KMS-11 (cell line): Measurements from ENCODE around the gene SMARCE1.
A peak's percentile ranks its signal among the peaks of the same experiment; 100 is the strongest.

ENCODE experiments used
- H2AFZ ChIP-seq: fragments of 200-600 bp; sonication (generic); 2 replicates; pipeline ENCODE4 v1.6.1; 2016; ENCODE audit warnings: antibody characterized with exemption, mixed run types, low read depth
- H3K27ac ChIP-seq: fragments of 200-600 bp; sonication (generic); 2 replicates; pipeline ENCODE4 v1.6.1; 2016; ENCODE audit warnings: mild to moderate bottlenecking, mixed run types
- H3K27me3 ChIP-seq: fragments of 200-600 bp; sonication (generic); 2 replicates; pipeline ENCODE4 v1.6.1; 2017; ENCODE audit warnings: mild to moderate bottlenecking, low read depth, mixed run types, moderate library complexity; ENCODE audit not compliant: insufficient read depth
- H3K36me3 ChIP-seq: fragments of 200-600 bp; sonication (generic); 2 replicates; pipeline ENCODE4 v1.6.1; 2017; ENCODE audit warnings: mild to moderate bottlenecking, mixed run types; ENCODE audit not compliant: insufficient read depth
- H3K4me1 ChIP-seq: fragments of 200-600 bp; sonication (generic); 2 replicates; pipeline ENCODE4 v1.6.1; 2016; ENCODE audit warnings: mild to moderate bottlenecking, low read depth, mixed run types; ENCODE audit not compliant: poor library complexity, severe bottlenecking
- H3K4me2 ChIP-seq: fragments of 200-600 bp; sonication (generic); 2 replicates; pipeline ENCODE4 v1.7.0; 2016; ENCODE audit warnings: mild to moderate bottlenecking, mixed run types
- H3K4me3 ChIP-seq: fragments of 200-600 bp; sonication (generic); IDR thresholded peaks from 2 replicates; pipeline ENCODE4 v1.6.1; 2017; ENCODE audit warnings: low read depth, low read length, mixed read lengths; ENCODE audit not compliant: insufficient read depth
- H3K79me2 ChIP-seq: fragments of 200-600 bp; sonication (generic); 2 replicates; pipeline ENCODE4 v1.6.1; 2016; ENCODE audit warnings: low read depth, mixed run types; ENCODE audit not compliant: insufficient read depth
- H3K9ac ChIP-seq: fragments of 200-600 bp; sonication (generic); 2 replicates; pipeline ENCODE4 v1.6.1; 2016; ENCODE audit warnings: mild to moderate bottlenecking, mixed run types
- H4K20me1 ChIP-seq: fragments of 200-600 bp; sonication (generic); 2 replicates; pipeline ENCODE4 v1.6.1; 2016; ENCODE audit warnings: mild to moderate bottlenecking, mixed run types; ENCODE audit not compliant: insufficient read depth
- CTCF ChIP-seq: fragments of 200-600 bp; sonication (generic); conservative IDR thresholded peaks from 2 replicates; pipeline ENCODE4 v1.6.1; 2017; ENCODE audit warnings: low read depth, mild to moderate bottlenecking, antibody characterized with exemption, low read length, moderate library complexity, mixed read lengths

SMARCE1 gene

GRCh38 chr17:40632216-40632615 lies 15.4 kb downstream of the SMARCE1 start:
- no peaks in the 10 kb centered on the region for H3K27me3 ChIP-seq
- no peaks in the 10 kb centered on the region for H4K20me1 ChIP-seq
- no peak overlapping the region for H2AFZ ChIP-seq
- no peak overlapping the region for H3K27ac ChIP-seq
- TF ChIP-seq CTCF: no peak
- no peak overlapping the region for H3K9ac ChIP-seq
- peaks cover 3% of the 10 kb centered on the region; the same call in 1 of the 2 replicates for H3K36me3 ChIP-seq
- no peak overlapping the region for H3K4me3 ChIP-seq
- H3K4me2 ChIP-seq: no peak overlapping the region
- peaks cover 46% of the 10 kb centered on the region for H3K4me1 ChIP-seq
- H3K79me2 ChIP-seq: no peaks in the 10 kb centered on the region

GRCh38 chr17:40629842-40630241 lies 17.8 kb downstream of the SMARCE1 start:
- no peak overlapping the region for H2AFZ ChIP-seq
- H3K79me2 ChIP-seq: no peaks in the 10 kb centered on the region
- H3K27ac ChIP-seq: peak overlapping the region; percentile 27; the same call in 1 of the 2 replicates
- peaks cover 70% of the 10 kb centered on the region for H3K4me1 ChIP-seq
- no peak overlapping the region for H3K9ac ChIP-seq
- peak overlapping the region; percentile 32 for H3K4me2 ChIP-seq
- no peaks in the 10 kb centered on the region; the same call in 1 of the 2 replicates for H3K36me3 ChIP-seq
- no peaks in the 10 kb centered on the region for H3K27me3 ChIP-seq
- no peak for TF ChIP-seq CTCF
- H3K4me3 ChIP-seq: no peak overlapping the region
- no peaks in the 10 kb centered on the region for H4K20me1 ChIP-seq

GRCh38 chr17:40625311-40625710 lies 22.3 kb downstream of the SMARCE1 start:
- H3K4me2 ChIP-seq: peak overlapping the region; percentile 96
- no peak for TF ChIP-seq CTCF
- H3K4me1 ChIP-seq: peaks cover 94% of the 10 kb centered on the region
- no peaks in the 10 kb centered on the region; the same call in 1 of the 2 replicates for H3K36me3 ChIP-seq
- H3K9ac ChIP-seq: peak overlapping the region; percentile 54; the same call in 1 of the 2 replicates
- H3K4me3 ChIP-seq: no peak overlapping the region
- H3K27ac ChIP-seq: peak overlapping the region; percentile 87
- no peaks in the 10 kb centered on the region for H3K27me3 ChIP-seq
- H2AFZ ChIP-seq: peak overlapping the region; percentile 12; the same call in 1 of the 2 replicates
- H3K79me2 ChIP-seq: no peaks in the 10 kb centered on the region
- H4K20me1 ChIP-seq: no peaks in the 10 kb centered on the region

DNA sequence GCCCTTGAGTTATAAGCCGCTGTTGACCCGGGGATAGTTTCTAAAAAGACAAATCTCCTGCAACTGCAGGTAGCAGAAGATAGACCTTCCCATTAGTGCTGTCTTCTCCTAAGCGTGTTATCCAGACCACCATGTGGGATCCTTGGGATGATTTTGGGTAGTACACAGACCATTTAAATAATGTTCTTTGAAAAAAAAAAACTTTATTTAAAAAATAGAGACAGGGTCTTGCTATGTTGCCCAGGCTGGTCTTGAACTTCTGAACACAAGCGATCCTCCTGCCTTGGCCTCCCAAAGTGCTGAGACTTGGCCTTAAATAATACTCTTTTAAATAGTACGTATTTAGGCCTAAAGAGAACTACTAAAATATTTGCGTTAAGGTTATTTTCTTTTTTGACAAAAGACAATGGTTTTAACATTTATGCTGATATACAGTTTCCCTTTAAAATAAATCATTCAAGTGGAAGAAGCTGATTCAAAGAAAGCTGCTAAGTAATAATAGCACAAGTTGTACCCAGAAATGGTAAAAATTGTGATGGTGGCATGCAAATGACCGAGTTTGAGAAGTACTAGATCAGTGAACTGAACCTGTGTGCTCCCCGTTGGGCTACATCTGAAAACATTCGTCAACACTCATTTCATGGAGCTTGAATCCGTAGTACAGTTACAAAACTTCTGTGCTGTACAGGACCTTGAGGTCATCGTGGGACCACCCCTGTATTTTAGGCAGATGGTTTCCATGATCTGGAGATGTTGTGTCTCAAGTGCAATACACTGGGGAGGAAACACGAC lies 24.0 kb downstream of the SMARCE1 start:
- TF ChIP-seq CTCF: no peak

More for the DNA sequence above, 24.0 kb downstream of the SMARCE1 start:
- Histone ChIP-seq H3K4me2 (peak overlapping the region; percentile 96), H3K27ac (peak overlapping the region; percentile 87), H3K4me3 (no peak overlapping the region), H3K27me3 (no peaks in the 10 kb centered on the region), H3K36me3 (no peaks in the 10 kb centered on the region; the same call in 1 of the 2 replicates), H3K9ac (0 out of 2 replicates have a peak overlapping the region, but pooled peaks have one; percentile 54), H3K79me2 (no peaks in the 10 kb centered on the region), H4K20me1 (no peaks in the 10 kb centered on the region), H3K4me1 (peaks cover 88% of the 10 kb centered on the region), H2AFZ (no peak overlapping the region)
